Naive thymus-derived CD8-positive, alpha-beta T cell (primary cell): ENCODE data around the gene IDH3B. TPM values are rescaled to one million over a fixed set of nuclear protein-coding genes. Genes with fewer than 3 reads are reported as not detected.

Experiments used
- microRNA-seq: library from miRNA; unstranded; fragments of <30 nt; microRNA quantifications from one replicate; pipeline ENCODE4 v1.2.0, GENCODE V29; 2022; ENCODE audit warnings: borderline microRNAs expressed
- polyA plus RNA-seq, 3 donors: library from polyadenylated mRNA; unstranded; fragments of 300-500 nt; fragmentation: Illumina TruSeq; gene quantifications; one replicate each; pipeline ENCODE4 v1.2.3, GENCODE V29; 2021
- total RNA-seq, 8 experiments: library from RNA in 2 of 8; stranded (reverse) in 2 of 8; gene quantifications; one replicate each; pipeline ENCODE4 v1.2.3 and lab custom pipeline; 2021 to 2026

The IDH3B gene
- total and polyA plus RNA-seq, 5 experiments from 2014 or later: 95.6 to 126 (median 121) TPM

Small RNA genes within 50 kb of the gene (microRNA-seq; reads per million reads assigned to microRNA genes)
- 11.0 reads per million, percentile 29 among the genes with 10 or more reads in this experiment for gene MIR1292

Other genes with a start within 250 kb of the IDH3B start
- gene SNRPB, start 193.4 kb downstream of the IDH3B start, total RNA-seq: 10 to 100 TPM; 99.0 to 99.1 TPM
- gene SNRPB, start 193.4 kb downstream of the IDH3B start, polyA plus RNA-seq: 100 to 1,000 TPM; 218 to 245 (median 240) TPM
- 10 to 100 TPM; 13.3 to 14.2 TPM for gene ZNF343, start 155.3 kb downstream of the IDH3B start, total RNA-seq
- 1 to 10 TPM; 1.7 to 5.0 (median 3.2) TPM for gene ZNF343, start 155.3 kb downstream of the IDH3B start, polyA plus RNA-seq
- gene TMC2, start 127.6 kb downstream of the IDH3B start, total RNA-seq: not detected
- gene TMC2, start 127.6 kb downstream of the IDH3B start, polyA plus RNA-seq: not detected
- 100 to 1,000 TPM; 271 to 279 TPM for gene NOP56, start 11.6 kb downstream of the IDH3B start, total RNA-seq
- 100 to 1,000 TPM in 2 of 3 donors, 10 to 100 TPM in 1; 72.3 to 115 (median 107) TPM for gene NOP56, start 11.6 kb downstream of the IDH3B start, polyA plus RNA-seq
- 10 to 100 TPM; 14.3 to 14.9 TPM for gene EBF4, start 28.6 kb upstream of the IDH3B start, total RNA-seq
- gene EBF4, start 28.6 kb upstream of the IDH3B start, polyA plus RNA-seq: 1 to 10 TPM in 1 of 3 donors, under 1 TPM in 2; 0.37 to 2.2 (median 0.88) TPM
- under 1 TPM in 1 of 2 experiments, not detected in 1; 0.39 TPM for gene CPXM1, start 136.4 kb upstream of the IDH3B start, total RNA-seq
- gene CPXM1, start 136.4 kb upstream of the IDH3B start, polyA plus RNA-seq: under 1 TPM; 0.27 to 0.56 (median 0.31) TPM
- not detected for gene C20orf141, start 150.8 kb upstream of the IDH3B start, total RNA-seq
- not detected for gene C20orf141, start 150.8 kb upstream of the IDH3B start, polyA plus RNA-seq
- not detected for gene TMEM239, start 152.1 kb upstream of the IDH3B start, total RNA-seq
- gene TMEM239, start 152.1 kb upstream of the IDH3B start, polyA plus RNA-seq: not detected
- gene PCED1A, start 176.4 kb upstream of the IDH3B start, total RNA-seq: 100 to 1,000 TPM in 1 of 2 experiments, 10 to 100 TPM in 1; 89.5 to 101 TPM
- gene PCED1A, start 176.4 kb upstream of the IDH3B start, polyA plus RNA-seq: 10 to 100 TPM; 21.9 to 29.6 (median 23.6) TPM
- 10 to 100 TPM; 57.6 to 57.8 TPM for gene VPS16, start 176.5 kb upstream of the IDH3B start, total RNA-seq
- 10 to 100 TPM; 34.6 to 40.6 (median 39.3) TPM for gene VPS16, start 176.5 kb upstream of the IDH3B start, polyA plus RNA-seq
- 100 to 1,000 TPM in 1 of 2 experiments, 10 to 100 TPM in 1; 90.1 to 106 TPM for gene PTPRA, start 209.3 kb upstream of the IDH3B start, total RNA-seq
- 10 to 100 TPM; 24.6 to 51.4 (median 30.8) TPM for gene PTPRA, start 209.3 kb upstream of the IDH3B start, polyA plus RNA-seq